GM21529 (cell line): Measurements from ENCODE around the gene SIRPB2.
"Not testable (repeated sequence)": the region's sequence is repeated elsewhere in the genome, so short reads cannot be mapped to it uniquely, and the experiment has no call there.

Source experiments
- ATAC-seq: cut with Tn5 transposase; IDR thresholded peaks from one replicate; pipeline ENCODE4 v1.9.1; 2021; ENCODE audit not compliant: unreplicated experiment

Gene SIRPB2

GRCh38 chr20:1500496-1500895, 9.3 kb upstream of the SIRPB2 start:
- ATAC-seq: no peak

- ATAC-seq: no peak
These were observed 8.6 kb upstream of the SIRPB2 start for GRCh38 chr20:1499528-1500420.

- ATAC-seq: not testable (repeated sequence)
These were observed 6.2 kb upstream of the SIRPB2 start for GRCh38 chr20:1497371-1497770.

- no peak for ATAC-seq
These were observed 5.7 kb upstream of the SIRPB2 start for GRCh38 chr20:1496930-1497329.

GRCh38 chr20:1494436-1494835, 3.2 kb upstream of the SIRPB2 start:
- no peak for ATAC-seq

- no peak for ATAC-seq
These were observed 2.3 kb upstream of the SIRPB2 start for GRCh38 chr20:1493536-1493935.

- ATAC-seq: no peak
These were observed 831 bp upstream of the SIRPB2 start for GRCh38 chr20:1491860-1492642.

- no peak for ATAC-seq
These were observed 501 bp downstream of the SIRPB2 start for GRCh38 chr20:1490643-1491195.

- no peak for ATAC-seq
These were observed 1.3 kb downstream of the SIRPB2 start for GRCh38 chr20:1489764-1490436.

GRCh38 chr20:1489325-1489724, 1.9 kb downstream of the SIRPB2 start:
- ATAC-seq: no peak

- no peak for ATAC-seq
These were observed 4.7 kb downstream of the SIRPB2 start for GRCh38 chr20:1486566-1486965.

- no peak for ATAC-seq
These were observed 6.6 kb downstream of the SIRPB2 start for GRCh38 chr20:1484438-1485116.

GRCh38 chr20:1479831-1480595, 11.2 kb downstream of the SIRPB2 start:
- ATAC-seq: no peak

GRCh38 chr20:1478566-1478965, 12.7 kb downstream of the SIRPB2 start:
- no peak for ATAC-seq

GRCh38 chr20:1477896-1478490, 13.2 kb downstream of the SIRPB2 start:
- no peak for ATAC-seq

GRCh38 chr20:1474817-1475603, 16.2 kb downstream of the SIRPB2 start:
- no peak for ATAC-seq

GRCh38 chr20:1474325-1474724, 16.9 kb downstream of the SIRPB2 start:
- no peak for ATAC-seq
